ENCODE results near the gene ATP5PD.

DNA sequence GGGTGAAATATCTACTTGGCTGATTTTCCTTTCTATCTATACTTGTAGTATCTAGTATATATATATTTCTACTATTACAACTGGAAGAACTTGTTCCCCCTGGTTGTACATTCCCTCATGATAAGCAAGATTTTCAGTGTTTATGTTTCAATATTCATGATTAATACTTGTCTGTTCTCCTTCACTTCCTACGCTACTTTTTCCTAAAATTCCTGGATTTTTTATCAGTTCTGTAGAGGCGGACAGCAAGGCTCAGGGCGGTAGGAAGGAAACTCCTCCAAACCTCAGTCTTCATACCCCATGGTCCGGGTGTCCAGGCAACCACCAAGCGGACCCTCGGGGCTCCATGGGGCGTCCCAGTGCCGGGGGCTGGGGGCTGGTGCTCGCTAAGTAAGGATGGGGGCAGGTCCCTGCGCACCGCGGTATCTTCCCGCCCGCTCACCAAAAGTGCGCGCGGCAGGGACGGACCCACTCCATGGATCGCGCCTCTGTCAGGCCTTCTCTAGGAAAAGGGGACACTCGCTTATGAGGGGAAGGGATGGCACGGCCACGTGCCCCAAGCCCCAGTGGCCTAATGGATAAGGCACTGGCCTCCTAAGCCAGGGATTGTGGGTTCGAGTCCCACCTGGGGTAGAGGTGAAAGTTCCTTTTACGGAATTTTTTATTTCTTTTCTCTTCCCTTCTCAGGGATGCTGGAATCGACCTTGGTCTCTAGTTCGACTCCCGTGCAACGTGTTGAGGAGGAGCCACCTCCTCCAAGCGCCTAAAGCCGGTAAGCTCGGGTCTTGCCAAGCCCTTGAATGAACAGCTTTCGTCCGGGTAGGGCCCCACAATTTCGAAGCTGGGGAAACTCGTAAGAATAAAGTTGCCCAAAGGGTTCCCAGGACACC, 13.2 kb downstream of the ATP5PD start:
- peak; percentile 4; the same call in 1 of the 2 replicates for TF ChIP-seq POLR2A (IDR thresholded peaks at IDR 0.05; ENCODE audit: low read depth, low read length)
- TF ChIP-seq POLR2AphosphoS5 (IDR thresholded peaks at IDR 0.05; ENCODE audit: low read depth, low read length), result no peak; the same call in 1 of the 2 replicates
- no peak for TF ChIP-seq TAF1 (IDR thresholded peaks at IDR 0.05; ENCODE audit: borderline replicate concordance, low read depth, low read length)

Data from GM12892 (cell line).